Measurements from ENCODE around the gene SRRM5. TPM values are rescaled to one million over a fixed set of nuclear protein-coding genes. Genes with fewer than 3 reads are reported as not detected.
A peak's percentile ranks its signal among the peaks of the same experiment; 100 is the strongest.
"Not testable (repeated sequence)": the region's sequence is repeated elsewhere in the genome, so short reads cannot be mapped to it uniquely, and the experiment has no call there.

SRRM5 gene
- polyA plus RNA-seq, 4 donors = 0.27 to 1.0 (median 0.49) TPM

DNA sequence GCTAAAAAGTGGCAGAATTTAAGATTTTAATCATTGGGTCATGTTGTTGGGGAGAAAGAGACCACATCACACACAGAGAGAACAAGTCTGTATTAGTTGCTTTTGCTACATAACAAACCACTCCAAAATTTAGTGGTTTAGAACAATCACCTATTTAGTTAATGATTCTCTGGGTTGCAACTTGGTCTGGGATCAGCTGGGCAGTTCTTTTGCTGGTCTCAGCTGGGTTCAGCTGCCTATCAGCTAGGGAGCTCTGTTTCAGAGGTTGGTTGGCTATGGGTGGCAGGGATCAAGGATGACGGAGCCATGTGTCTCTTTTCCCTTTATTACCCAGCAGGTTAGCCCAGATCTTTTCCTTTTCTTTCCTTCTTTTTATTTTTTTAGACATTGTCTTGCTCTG is 27.4 kb upstream of the SRRM5 start:
- DNase-seq (peak in 1 of 2 donors; percentile 28), FAIRE-seq (no peak)
- no peaks in the 10 kb centered on the region for H3K9me3 ChIP-seq (ENCODE audit: control insufficient read depth in 2 of 2, insufficient read depth in 1 of 2, low read depth in 1 of 2, low read length in 1 of 2)
- H3K4me1 ChIP-seq (ENCODE audit: control insufficient read depth in 3 of 3, insufficient read depth in 2 of 3, low read depth in 1 of 3, low read length in 2 of 3) = peaks cover 0 to 28% (median 0%) of the 10 kb centered on the region in 3 donors
- peaks cover 0 to 29% (median 2%) of the 10 kb centered on the region in 3 donors for H3K36me3 ChIP-seq (ENCODE audit: control insufficient read depth in 3 of 3, insufficient read depth in 2 of 3, low read depth in 1 of 3, low read length in 3 of 3)
- H3K27ac ChIP-seq (ENCODE audit: low read depth in 1 of 3, low read length in 2 of 3) = peak overlapping the region in 2 of 3 donors; percentile 51 to 70
- H3K4me3 ChIP-seq (ENCODE audit: low read depth in 1 of 3, low read length in 3 of 3) = no peak overlapping the region
- 70 to 95% (median 90%) methylated on average over 1 of the region's 1 CpG for WGBS, 3 donors
- no peaks in the 10 kb centered on the region for H3K27me3 ChIP-seq (ENCODE audit: control insufficient read depth in 3 of 3, insufficient read depth in 3 of 3, low read length in 3 of 3)

DNA sequence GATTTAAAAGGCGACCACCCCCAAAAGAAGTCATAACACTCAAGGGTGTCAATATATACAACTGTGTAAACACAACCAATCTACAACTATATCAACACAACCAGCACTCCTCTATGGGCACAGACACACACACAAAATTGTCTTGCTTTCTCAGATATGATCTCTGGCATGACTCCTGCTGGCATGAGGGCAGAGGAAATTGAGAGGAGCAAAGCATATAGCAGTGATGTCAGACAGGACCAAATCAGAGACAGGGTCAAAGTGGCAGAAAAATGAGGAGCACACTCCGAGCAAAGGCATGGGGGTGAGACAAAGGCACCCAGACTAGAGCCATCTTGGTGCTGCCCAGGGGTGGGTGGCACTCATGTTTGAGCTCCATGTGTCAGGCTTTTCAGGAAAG is 25.5 kb upstream of the SRRM5 start:
- H3K9me3 ChIP-seq (ENCODE audit: control insufficient read depth in 2 of 2, insufficient read depth in 1 of 2, low read depth in 1 of 2, low read length in 1 of 2) = no peaks in the 10 kb centered on the region
- no peak for FAIRE-seq
- H3K27ac ChIP-seq (ENCODE audit: low read depth in 1 of 3, low read length in 2 of 3) = no peak overlapping the region
- DNase-seq = no peak
- 70 to 93% (median 88%) methylated on average over 2 of the region's 2 CpGs for WGBS, 3 donors
- H3K27me3 ChIP-seq (ENCODE audit: control insufficient read depth in 3 of 3, insufficient read depth in 3 of 3, low read length in 3 of 3) = no peaks in the 10 kb centered on the region
- no peak overlapping the region for H3K4me3 ChIP-seq (ENCODE audit: low read depth in 1 of 3, low read length in 3 of 3)
- H3K36me3 ChIP-seq (ENCODE audit: control insufficient read depth in 3 of 3, insufficient read depth in 2 of 3, low read depth in 1 of 3, low read length in 3 of 3) = peaks cover 0 to 47% (median 2%) of the 10 kb centered on the region in 3 donors
- H3K4me1 ChIP-seq (ENCODE audit: control insufficient read depth in 3 of 3, insufficient read depth in 2 of 3, low read depth in 1 of 3, low read length in 2 of 3) = peaks cover 0 to 16% (median 0%) of the 10 kb centered on the region in 3 donors

DNA sequence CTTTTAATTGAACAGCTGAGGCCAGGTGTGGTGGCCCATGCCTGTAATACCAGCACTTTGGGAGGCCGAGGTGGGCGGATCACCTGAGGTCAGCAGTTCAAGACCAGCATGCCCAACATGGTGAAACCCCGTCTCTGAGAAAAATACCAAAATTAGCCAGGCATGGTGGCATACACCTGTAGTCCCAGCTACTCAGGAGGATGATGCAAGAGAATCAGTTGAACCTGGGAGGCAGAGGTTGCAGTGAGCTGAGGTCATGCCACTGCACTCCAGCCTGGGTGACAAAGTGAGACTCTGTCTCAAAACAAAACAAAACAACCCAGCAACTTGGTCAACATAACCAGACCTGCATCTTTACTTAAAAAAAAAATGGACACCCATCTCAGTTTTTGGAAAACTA is 24.9 kb upstream of the SRRM5 start:
- DNase-seq; H3K9me3 ChIP-seq (ENCODE audit: control insufficient read depth in 2 of 2, insufficient read depth in 1 of 2, low read depth in 1 of 2, low read length in 1 of 2); FAIRE-seq; H3K27me3 ChIP-seq (ENCODE audit: control insufficient read depth in 3 of 3, insufficient read depth in 3 of 3, low read length in 3 of 3); H3K4me1 ChIP-seq (ENCODE audit: control insufficient read depth in 3 of 3, insufficient read depth in 2 of 3, low read depth in 1 of 3, low read length in 2 of 3); H3K27ac ChIP-seq (ENCODE audit: low read depth in 1 of 3, low read length in 2 of 3); H3K4me3 ChIP-seq (ENCODE audit: low read depth in 1 of 3, low read length in 3 of 3): not testable (repeated sequence)
- peaks cover 0 to 54% (median 2%) of the 10 kb centered on the region in 3 donors for H3K36me3 ChIP-seq (ENCODE audit: control insufficient read depth in 3 of 3, insufficient read depth in 2 of 3, low read depth in 1 of 3, low read length in 3 of 3)
- 94 to 99% (median 98%) methylated on average over 3 of the region's 3 CpGs for WGBS, 3 donors

DNA sequence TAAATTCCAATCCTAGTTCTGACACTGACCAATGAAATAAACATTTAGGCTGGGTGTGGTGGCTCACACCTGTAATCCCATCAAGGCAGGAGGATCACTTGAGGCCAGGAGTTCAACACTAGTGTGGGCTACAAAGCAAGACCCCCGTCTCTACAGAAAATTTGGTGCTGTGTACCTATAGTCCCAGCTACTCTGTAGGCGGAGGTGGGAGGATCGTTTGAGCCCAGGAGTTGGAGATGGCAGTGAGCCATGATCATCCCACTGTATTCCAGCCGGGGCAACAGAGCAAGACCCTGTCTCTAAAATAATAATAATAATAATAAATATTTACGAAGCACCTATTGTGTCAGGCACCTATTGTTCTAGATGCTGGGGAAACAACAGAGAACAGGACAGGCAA is 22.6 kb upstream of the SRRM5 start:
- DNase-seq (no peak), FAIRE-seq (no peak)
- no peak overlapping the region for H3K4me3 ChIP-seq (ENCODE audit: low read depth in 1 of 3, low read length in 3 of 3)
- H3K36me3 ChIP-seq (ENCODE audit: control insufficient read depth in 3 of 3, insufficient read depth in 2 of 3, low read depth in 1 of 3, low read length in 3 of 3) = peaks cover 2 to 69% (median 6%) of the 10 kb centered on the region in 3 donors
- H3K9me3 ChIP-seq (ENCODE audit: control insufficient read depth in 2 of 2, insufficient read depth in 1 of 2, low read depth in 1 of 2, low read length in 1 of 2) = no peaks in the 10 kb centered on the region
- no peaks in the 10 kb centered on the region for H3K27me3 ChIP-seq (ENCODE audit: control insufficient read depth in 3 of 3, insufficient read depth in 3 of 3, low read length in 3 of 3)
- H3K4me1 ChIP-seq (ENCODE audit: control insufficient read depth in 3 of 3, insufficient read depth in 2 of 3, low read depth in 1 of 3, low read length in 2 of 3) = peaks cover 0 to 14% (median 0%) of the 10 kb centered on the region in 3 donors
- WGBS, 3 donors = 89 to 91% (median 90%) methylated on average over 5 of the region's 5 CpGs
- H3K27ac ChIP-seq (ENCODE audit: low read depth in 1 of 3, low read length in 2 of 3) = no peak overlapping the region

DNA sequence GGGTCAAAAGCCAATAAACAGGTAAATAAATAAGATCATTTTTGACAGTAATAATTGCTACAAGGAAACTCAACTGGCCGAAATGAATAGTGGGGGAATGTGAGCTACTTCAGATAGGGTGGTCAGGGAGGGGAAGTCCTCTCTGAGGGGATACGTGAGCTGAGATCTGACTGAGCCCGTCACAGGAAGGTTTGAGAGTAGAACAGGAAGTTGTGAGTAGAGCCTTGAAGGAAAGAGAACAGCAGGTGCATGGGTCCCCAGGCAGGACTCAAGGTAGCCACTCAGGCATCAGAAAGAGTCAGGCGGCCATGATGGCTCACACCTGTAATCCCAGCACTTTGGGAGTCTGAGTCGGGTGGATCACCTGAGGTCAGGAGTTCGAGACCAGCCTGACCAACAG is 22.2 kb upstream of the SRRM5 start:
- no peaks in the 10 kb centered on the region for H3K9me3 ChIP-seq (ENCODE audit: control insufficient read depth in 2 of 2, insufficient read depth in 1 of 2, low read depth in 1 of 2, low read length in 1 of 2)
- FAIRE-seq = no peak

DNA sequence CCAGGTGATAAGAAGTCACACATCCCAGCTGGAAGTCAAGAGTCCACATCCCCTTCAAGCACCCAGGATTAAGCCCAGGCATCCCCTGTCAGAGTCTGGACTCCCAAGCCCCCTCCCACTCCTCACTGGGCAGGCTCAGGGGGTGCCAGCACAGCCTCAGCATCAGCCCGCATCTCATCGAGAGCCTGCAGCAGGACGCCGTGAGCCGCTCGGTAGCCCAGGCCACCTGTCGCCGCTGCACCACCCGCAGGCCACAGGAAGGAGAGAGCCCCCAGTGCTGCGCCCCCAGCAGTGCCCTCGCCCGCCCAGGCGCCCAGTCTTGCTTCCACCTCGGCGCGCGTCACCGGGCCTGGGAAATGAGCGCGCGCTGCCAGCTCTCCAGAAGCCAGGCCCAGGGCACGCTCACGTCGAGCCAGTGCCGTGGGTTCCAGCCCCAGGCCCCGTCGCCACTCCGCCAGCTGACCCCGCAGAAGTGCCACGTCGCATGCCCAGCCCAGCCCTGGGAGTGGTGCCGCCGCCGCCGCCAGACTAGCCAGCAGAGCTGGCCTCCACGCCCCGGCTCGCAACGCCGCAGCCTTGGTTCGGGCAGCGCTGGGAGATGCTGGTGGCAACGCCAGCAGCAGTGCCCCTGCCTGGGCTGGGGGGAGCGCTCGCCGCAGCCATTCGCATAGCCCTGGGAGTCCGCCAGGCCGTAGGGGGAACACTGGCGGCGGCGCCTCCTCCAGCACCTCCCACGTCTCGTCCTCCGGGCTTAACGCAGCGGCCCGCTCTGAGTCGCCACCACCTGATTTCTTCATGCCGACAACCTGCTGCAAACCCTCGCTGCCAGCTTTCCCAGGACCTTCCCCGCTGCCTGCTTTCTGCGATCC is 19.8 kb upstream of the SRRM5 start:
- Histone ChIP-seq H3K9me3 (ENCODE audit: control insufficient read depth in 2 of 2, insufficient read depth in 1 of 2, low read depth in 1 of 2, low read length in 1 of 2) (no peaks in the 10 kb centered on the region), H3K4me3 (ENCODE audit: low read depth in 1 of 3, low read length in 3 of 3) (no peak overlapping the region), H3K27ac (ENCODE audit: low read depth in 1 of 3, low read length in 2 of 3) (no peak overlapping the region), H3K36me3 (ENCODE audit: control insufficient read depth in 3 of 3, insufficient read depth in 2 of 3, low read depth in 1 of 3, low read length in 3 of 3) (peaks cover 0 to 54% (median 6%) of the 10 kb centered on the region in 3 donors), H3K4me1 (ENCODE audit: control insufficient read depth in 3 of 3, insufficient read depth in 2 of 3, low read depth in 1 of 3, low read length in 2 of 3) (peaks cover under 1 to 12% (median 3%) of the 10 kb centered on the region in 3 donors), H3K27me3 (ENCODE audit: control insufficient read depth in 3 of 3, insufficient read depth in 3 of 3, low read length in 3 of 3) (no peaks in the 10 kb centered on the region)
- FAIRE-seq = no peak
- 97% methylated on average over 58 to 63 of the region's 63 CpGs for WGBS, 3 donors
- no peak for DNase-seq

More for the DNA sequence above, 22.2 kb upstream of the SRRM5 start:
- WGBS, 3 donors = 73 to 88% (median 76%) methylated on average over 6 of the region's 6 CpGs
- Histone ChIP-seq H3K27me3 (ENCODE audit: control insufficient read depth in 3 of 3, insufficient read depth in 3 of 3, low read length in 3 of 3) (no peaks in the 10 kb centered on the region), H3K36me3 (ENCODE audit: control insufficient read depth in 3 of 3, insufficient read depth in 2 of 3, low read depth in 1 of 3, low read length in 3 of 3) (peaks cover 2 to 69% (median 6%) of the 10 kb centered on the region in 3 donors), H3K4me3 (ENCODE audit: low read depth in 1 of 3, low read length in 3 of 3) (no peak overlapping the region), H3K27ac (ENCODE audit: low read depth in 1 of 3, low read length in 2 of 3) (no peak overlapping the region), H3K4me1 (ENCODE audit: control insufficient read depth in 3 of 3, insufficient read depth in 2 of 3, low read depth in 1 of 3, low read length in 2 of 3) (peaks cover 0 to 14% (median 0%) of the 10 kb centered on the region in 3 donors)
- DNase-seq = no peak

DNA sequence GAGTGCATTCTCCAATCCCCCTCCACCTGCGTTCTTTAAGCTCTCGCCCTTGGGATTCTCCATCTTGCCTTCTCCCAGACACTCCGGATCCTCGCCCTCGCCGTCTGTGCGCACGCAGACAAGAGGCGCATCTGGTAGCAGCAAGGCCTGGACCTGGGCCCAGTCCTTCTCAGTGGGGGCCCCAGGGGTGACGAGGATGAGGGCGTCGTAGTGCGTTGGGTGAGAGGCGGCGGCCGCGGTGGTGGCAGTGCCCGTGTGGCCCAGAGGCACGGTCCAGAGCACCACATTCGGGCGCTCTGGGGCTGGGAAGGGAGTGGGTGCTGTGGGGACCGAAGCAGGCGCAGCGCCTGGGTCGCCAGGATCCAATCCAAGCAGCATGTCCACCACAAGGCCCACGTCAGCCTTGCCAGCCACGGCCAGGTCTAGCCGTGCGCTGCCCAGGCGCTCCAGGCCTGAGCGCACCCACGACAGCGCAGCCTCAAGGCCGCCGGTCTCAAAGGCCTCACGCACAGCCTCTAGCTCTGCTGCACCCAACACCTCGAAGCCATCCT is 19.0 kb upstream of the SRRM5 start:
- no peak for FAIRE-seq
- Histone ChIP-seq H3K4me1 (ENCODE audit: control insufficient read depth in 3 of 3, insufficient read depth in 2 of 3, low read depth in 1 of 3, low read length in 2 of 3) (peaks cover 2 to 17% (median 6%) of the 10 kb centered on the region in 3 donors), H3K27me3 (ENCODE audit: control insufficient read depth in 3 of 3, insufficient read depth in 3 of 3, low read length in 3 of 3) (no peaks in the 10 kb centered on the region), H3K9me3 (ENCODE audit: control insufficient read depth in 2 of 2, insufficient read depth in 1 of 2, low read depth in 1 of 2, low read length in 1 of 2) (no peaks in the 10 kb centered on the region), H3K36me3 (ENCODE audit: control insufficient read depth in 3 of 3, insufficient read depth in 2 of 3, low read depth in 1 of 3, low read length in 3 of 3) (peaks cover 0 to 54% (median 6%) of the 10 kb centered on the region in 3 donors), H3K4me3 (ENCODE audit: low read depth in 1 of 3, low read length in 3 of 3) (no peak overlapping the region), H3K27ac (ENCODE audit: low read depth in 1 of 3, low read length in 2 of 3) (no peak overlapping the region)
- WGBS, 3 donors = 94 to 98% (median 95%) methylated on average over 32 to 37 of the region's 37 CpGs
- DNase-seq = no peak

DNA sequence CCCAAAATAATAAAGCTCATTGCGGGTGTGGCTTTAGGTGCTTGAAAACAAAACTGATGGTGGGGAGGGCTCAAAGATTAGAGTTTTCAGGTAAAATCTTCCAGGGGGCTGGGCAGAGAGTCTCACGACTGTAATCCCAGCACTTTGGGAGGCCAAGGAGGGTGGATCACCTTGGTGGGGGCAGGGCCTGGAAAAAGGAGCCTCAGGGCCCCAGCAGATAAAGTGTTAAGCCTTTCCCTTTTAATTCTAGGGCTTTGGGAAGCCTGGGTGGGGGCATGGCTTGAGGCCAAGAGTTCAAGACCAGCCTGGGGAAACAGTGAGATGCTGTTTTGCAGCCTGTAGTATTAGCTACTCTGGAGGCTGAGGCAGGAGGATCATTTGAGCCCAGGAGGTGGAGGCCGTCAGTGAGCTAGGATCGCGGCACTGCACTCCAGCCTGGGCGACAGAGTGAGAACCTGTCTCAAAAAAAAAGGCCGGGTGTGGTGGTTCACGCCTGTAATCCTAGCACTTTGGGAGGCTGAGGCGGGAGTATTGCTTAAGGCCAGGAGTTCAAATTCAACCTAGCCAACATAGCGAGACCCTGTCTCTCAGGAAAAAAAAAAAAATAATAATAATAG is 17.7 kb upstream of the SRRM5 start:
- DNase-seq = no peak
- 83 to 91% (median 88%) methylated on average over 10 of the region's 10 CpGs for WGBS, 3 donors
- Histone ChIP-seq H3K4me3 (ENCODE audit: low read depth in 1 of 3, low read length in 3 of 3) (peak overlapping the region in 2 of 3 donors; percentile 68 to 78), H3K36me3 (ENCODE audit: control insufficient read depth in 3 of 3, insufficient read depth in 2 of 3, low read depth in 1 of 3, low read length in 3 of 3) (peaks cover 0 to 59% (median 6%) of the 10 kb centered on the region in 3 donors), H3K9me3 (ENCODE audit: control insufficient read depth in 2 of 2, insufficient read depth in 1 of 2, low read depth in 1 of 2, low read length in 1 of 2) (no peaks in the 10 kb centered on the region), H3K4me1 (ENCODE audit: control insufficient read depth in 3 of 3, insufficient read depth in 2 of 3, low read depth in 1 of 3, low read length in 2 of 3) (peaks cover 2 to 19% (median 6%) of the 10 kb centered on the region in 3 donors), H3K27me3 (ENCODE audit: control insufficient read depth in 3 of 3, insufficient read depth in 3 of 3, low read length in 3 of 3) (no peaks in the 10 kb centered on the region), H3K27ac (ENCODE audit: low read depth in 1 of 3, low read length in 2 of 3) (no peak overlapping the region)
- no peak for FAIRE-seq
